PC-3 (cell line): ENCODE measurements around the gene TCN2. TPM values are rescaled to one million over a fixed set of nuclear protein-coding genes. Genes with fewer than 3 reads are reported as not detected.

Experiments
- ATAC-seq: fragments of 200-7000 bp; cut with Tn5 transposase; 2 replicates; pipeline ENCODE4 v1.9.1; 2020; ENCODE audit warnings: mild to moderate bottlenecking, moderate library complexity
- Bru-seq: library from RNA; stranded (reverse); fragments of 400-500 nt; gene quantifications from one replicate; lab custom pipeline; 2021; lab: Mats Ljungman, UMichigan
- BruChase-seq, 2 experiments: library from RNA; stranded (reverse); fragments of 400-500 nt; gene quantifications; one replicate each; lab custom pipeline; 2021; lab: Mats Ljungman, UMichigan
- BruUV-seq: library from RNA; stranded (reverse); fragments of 400-500 nt; replicated peaks from 2 replicates; lab custom pipeline; 2021; lab: Mats Ljungman, UMichigan
- CTCF ChIA-PET: fragments of 300-600 bp; sonication (Branson Sonifier 250); formaldehyde crosslinking; loops from one replicate; lab custom pipeline; 2022; ENCODE audit warnings: antibody characterized with exemption; lab: Charles Lee
- POLR2A ChIA-PET: fragments of 300-600 bp; sonication (Branson Sonifier 250); formaldehyde crosslinking; loops from one replicate; lab custom pipeline; 2022; ENCODE audit warnings: antibody characterized with exemption; ENCODE audit not compliant: unreplicated experiment; lab: Charles Lee
- DNase-seq: peaks from one replicate; pipeline ENCODE4 v3.0.0-alpha.2; 2015
- H2AFZ ChIP-seq: fragments of 300-600 bp; sonication (generic); 2 replicates; pipeline ENCODE4 v1.6.0; 2016; ENCODE audit warnings: antibody characterized with exemption, low read length
- H3F3A ChIP-seq: fragments of 300-600 bp; sonication (generic); one replicate; pipeline ENCODE4 v1.6.0; 2017; ENCODE audit warnings: antibody characterized with exemption, low read length, control low read depth, mild to moderate bottlenecking; ENCODE audit not compliant: unreplicated experiment
- H3K27ac ChIP-seq: fragments of 300-600 bp; sonication (generic); 2 replicates; pipeline ENCODE4 v1.5.1; 2016; ENCODE audit warnings: mild to moderate bottlenecking, low read length
- H3K27me3 ChIP-seq: fragments of 300-600 bp; sonication (generic); 2 replicates; pipeline ENCODE4 v1.6.1; 2016; ENCODE audit warnings: low read length, mixed read lengths
- H3K36me3 ChIP-seq: fragments of 300-600 bp; sonication (generic); 2 replicates; pipeline ENCODE4 v1.6.1; 2016; ENCODE audit warnings: low read depth, mixed run types, low read length, mixed read lengths
- H3K4me1 ChIP-seq: fragments of 300-600 bp; sonication (generic); 2 replicates; pipeline ENCODE4 v1.5.1; 2016; ENCODE audit warnings: low read length; ENCODE audit not compliant: insufficient read depth
- H3K4me2 ChIP-seq: fragments of 300-600 bp; sonication (generic); 2 replicates; pipeline ENCODE4 v1.6.0; 2016; ENCODE audit warnings: low read length
- H3K4me3 ChIP-seq: fragments of 300-600 bp; sonication (generic); 2 replicates; pipeline ENCODE4 v1.5.1; 2016; ENCODE audit warnings: mild to moderate bottlenecking, low read length, mixed read lengths
- H3K79me2 ChIP-seq: fragments of 300-600 bp; sonication (generic); 2 replicates; pipeline ENCODE4 v1.6.1; 2017; ENCODE audit warnings: low read length, mixed read lengths
- H3K9ac ChIP-seq: fragments of 300-600 bp; sonication (generic); 2 replicates; pipeline ENCODE4 v1.6.0; 2016; ENCODE audit warnings: mild to moderate bottlenecking, low read length
- H3K9me2 ChIP-seq: fragments of 300-600 bp; sonication (generic); replicated peaks from 2 replicates; pipeline ENCODE4 v1.6.1; 2016; ENCODE audit warnings: mixed run types, low read length, mixed read lengths
- H3K9me3 ChIP-seq: fragments of 300-600 bp; sonication (generic); 2 replicates; pipeline ENCODE4 v1.6.1; 2016; ENCODE audit warnings: low read length, mixed read lengths
- H4K20me1 ChIP-seq: fragments of 300-600 bp; sonication (generic); 2 replicates; pipeline ENCODE4 v1.6.1; 2016; ENCODE audit warnings: low read length, mixed read lengths
- EZH2 ChIP-seq: fragments of 300-600 bp; sonication (generic); IDR thresholded peaks from one replicate; pipeline ENCODE4 v1.6.1; 2017; ENCODE audit warnings: antibody characterized with exemption, mild to moderate bottlenecking, low read length; ENCODE audit not compliant: unreplicated experiment
- EZH2phosphoT487 ChIP-seq: fragments of 300-600 bp; sonication (generic); IDR thresholded peaks from 2 replicates; pipeline ENCODE4 v1.6.1; 2018; ENCODE audit warnings: mild to moderate bottlenecking, antibody characterized with exemption, low read length, borderline replicate concordance
- intact Hi-C: fragments of 100-400 bp; cut with micrococcal nuclease; formaldehyde crosslinking; loops from 2 replicates; pipeline ENCODE4 v1.9.0; 2023
- long read RNA-seq: library from polyadenylated mRNA; unstranded; transcript quantifications from one replicate; pipeline ENCODE4 v2.0.0, GENCODE V29; 2021; ENCODE audit not compliant: unreplicated experiment
- total RNA-seq: library from RNA; depleted of rRNA; stranded (reverse); fragments of >200 nt; gene quantifications from 2 replicates; pipeline ENCODE4 v1.2.3, GENCODE V29; 2014; rRNA removed
- TF ChIP-seq, protein P1 (sequence below): fragments of 300-600 bp; sonication (generic); conservative IDR thresholded peaks from 2 replicates; pipeline ENCODE4 v1.5.1; 2017; ENCODE audit warnings: antibody characterized with exemption, low read depth, mild to moderate bottlenecking, low read length

TCN2 gene
- total RNA-seq (1.7 and 4.2 TPM in 2 replicates), Bru-seq, nascent RNA (percentile 30 among the genes with signal in this experiment), BruChase-seq, experiment 1, labeled RNA remaining after a 6-hour chase (percentile 19 among the genes with signal in this experiment), BruChase-seq, experiment 2, labeled RNA remaining after a 2-hour chase (percentile 27 among the genes with signal in this experiment)
- long read RNA-seq, partial matches to known transcripts, result 1 of 3 reads
- long read RNA-seq, other reads (novel, unspliced or antisense), result 1 of 3 reads

DNA sequence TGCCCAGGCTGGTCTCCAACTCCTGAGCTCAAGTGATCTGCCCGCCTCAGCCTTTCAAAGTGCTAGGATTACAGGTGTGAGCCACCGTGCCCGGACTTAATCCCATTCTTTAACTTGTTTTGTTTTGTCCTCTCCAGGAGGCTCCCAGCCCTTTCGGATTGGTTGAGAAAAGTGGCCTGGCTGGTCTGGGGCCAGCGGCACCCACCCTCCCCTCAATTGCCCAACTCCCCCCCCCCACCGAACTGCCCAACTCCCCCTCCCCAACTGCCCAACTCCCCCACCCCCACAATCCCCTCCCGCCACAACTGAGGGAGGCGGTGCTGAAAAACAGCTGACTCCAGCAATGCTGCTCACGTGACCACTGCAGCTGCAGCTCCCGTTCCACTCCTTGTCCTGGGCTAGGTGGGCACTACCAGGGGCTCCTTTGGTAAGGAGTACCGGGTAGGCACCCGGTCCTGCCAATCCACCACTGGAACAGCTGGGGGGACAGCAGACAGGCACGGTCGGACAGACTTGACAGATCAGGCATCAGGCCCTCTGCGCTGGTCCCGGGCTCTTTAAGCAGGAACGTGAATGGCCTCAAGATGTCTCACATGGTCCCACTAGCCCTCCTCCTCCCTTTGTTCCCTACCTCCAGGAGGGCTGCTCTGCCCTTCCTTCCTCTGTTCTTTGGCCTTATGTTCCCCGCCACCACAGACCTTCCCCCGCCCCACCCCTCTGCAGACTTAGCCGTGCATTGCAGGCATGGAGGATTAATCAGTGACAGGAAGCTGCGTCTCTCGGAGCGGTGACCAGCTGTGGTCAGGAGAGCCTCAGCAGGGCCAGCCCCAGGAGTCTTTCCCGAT, at the start of gene TCN2:
Gene TCN2 (plus strand): TSS at position 720 of the 845 bp plus-strand sequence. CDS start 158 bp downstream, outside the sequence.
- no peaks in the 10 kb centered on the region for H3K9me2 ChIP-seq
- H3F3A ChIP-seq, result no peaks in the 10 kb centered on the region
- ATAC-seq, result peak; percentile 55
- DNase-seq, result peak; percentile 49
- ChIA-PET POLR2A (interaction anchor here (0.6 to 0.7 kb wide), 3 partner anchors 18 to 563 kb away, joined by 3 to 18 read pairs (median 10); no protein-coding TSS in a partner anchor), CTCF (interaction anchor here (0.6 kb wide), 1 partner anchor 687 kb away, joined by 6 read pairs; no protein-coding TSS in a partner anchor)
- TF ChIP-seq EZH2phosphoT487 (no peak), EZH2 (no peak)
- TF ChIP-seq, protein P1, sequence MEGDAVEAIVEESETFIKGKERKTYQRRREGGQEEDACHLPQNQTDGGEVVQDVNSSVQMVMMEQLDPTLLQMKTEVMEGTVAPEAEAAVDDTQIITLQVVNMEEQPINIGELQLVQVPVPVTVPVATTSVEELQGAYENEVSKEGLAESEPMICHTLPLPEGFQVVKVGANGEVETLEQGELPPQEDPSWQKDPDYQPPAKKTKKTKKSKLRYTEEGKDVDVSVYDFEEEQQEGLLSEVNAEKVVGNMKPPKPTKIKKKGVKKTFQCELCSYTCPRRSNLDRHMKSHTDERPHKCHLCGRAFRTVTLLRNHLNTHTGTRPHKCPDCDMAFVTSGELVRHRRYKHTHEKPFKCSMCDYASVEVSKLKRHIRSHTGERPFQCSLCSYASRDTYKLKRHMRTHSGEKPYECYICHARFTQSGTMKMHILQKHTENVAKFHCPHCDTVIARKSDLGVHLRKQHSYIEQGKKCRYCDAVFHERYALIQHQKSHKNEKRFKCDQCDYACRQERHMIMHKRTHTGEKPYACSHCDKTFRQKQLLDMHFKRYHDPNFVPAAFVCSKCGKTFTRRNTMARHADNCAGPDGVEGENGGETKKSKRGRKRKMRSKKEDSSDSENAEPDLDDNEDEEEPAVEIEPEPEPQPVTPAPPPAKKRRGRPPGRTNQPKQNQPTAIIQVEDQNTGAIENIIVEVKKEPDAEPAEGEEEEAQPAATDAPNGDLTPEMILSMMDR, result no peak
- no peak within 1 kb of the TSS for H3K27ac ChIP-seq
- no peaks in the 10 kb centered on the region for H3K36me3 ChIP-seq
- peaks cover 34% of the 10 kb centered on the region for H3K4me1 ChIP-seq
- no peaks in the 10 kb centered on the region for H3K27me3 ChIP-seq
- H3K79me2 ChIP-seq, result no peaks in the 10 kb centered on the region
- intact Hi-C loops, result loop anchor here (10.0 kb wide), 1 partner anchor 162 kb away; no protein-coding TSS in a partner anchor
- H3K9me3 ChIP-seq, result no peaks in the 10 kb centered on the region
- H3K4me3 ChIP-seq, result peak within 1 kb of the TSS; percentile 73
- peak within 1 kb of the TSS; percentile 99 for H2AFZ ChIP-seq
- H3K9ac ChIP-seq, result peak within 1 kb of the TSS; percentile 49
- no peaks in the 10 kb centered on the region for H4K20me1 ChIP-seq
- no TSS peak for BruUV-seq
- peak within 1 kb of the TSS; percentile 90 for H3K4me2 ChIP-seq

DNA sequence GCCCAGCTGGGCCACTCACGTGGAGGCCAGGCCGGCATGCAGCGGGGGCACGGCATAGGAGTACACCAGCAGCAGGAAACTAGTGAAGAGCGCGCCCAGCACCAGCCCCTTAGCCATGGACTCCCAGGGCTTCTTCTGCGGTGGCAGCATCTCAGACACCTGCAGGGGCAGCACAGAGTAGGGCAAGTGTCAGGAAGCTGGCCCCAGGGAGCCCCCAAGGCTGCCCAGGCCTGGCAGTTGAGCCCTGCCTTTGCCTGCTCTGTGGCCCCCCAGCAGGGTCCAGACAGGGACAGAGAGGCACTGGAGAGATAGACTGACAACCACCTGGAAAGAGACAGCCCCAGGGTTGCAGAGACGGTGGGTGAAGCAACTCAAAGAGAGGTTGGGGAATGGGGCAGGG, 49.7 kb upstream of the TCN2 start:
- ChIA-PET CTCF (no interaction called here), POLR2A (no interaction called here)
- BruUV-seq, result no TSS peak
- ATAC-seq (no peak), DNase-seq (no peak)
- Histone ChIP-seq H3K27ac (no peak overlapping the region), H3K4me2 (no peak overlapping the region), H3K4me3 (no peak overlapping the region), H3K27me3 (no peaks in the 10 kb centered on the region), H3K9ac (no peak overlapping the region), H3K9me2 (no peaks in the 10 kb centered on the region), H3K79me2 (no peaks in the 10 kb centered on the region), H3K9me3 (no peaks in the 10 kb centered on the region), H2AFZ (no peak overlapping the region), H3K36me3 (no peaks in the 10 kb centered on the region), H3K4me1 (no peaks in the 10 kb centered on the region), H3F3A (no peaks in the 10 kb centered on the region), H4K20me1 (no peaks in the 10 kb centered on the region)
- intact Hi-C loops, result no loop called here
- TF ChIP-seq, protein P1, result no peak
- TF ChIP-seq EZH2phosphoT487, result no peak
